ENCODE results near the gene TLE4. TPM values are rescaled to one million over a fixed set of nuclear protein-coding genes. Genes with fewer than 3 reads are reported as not detected.

The TLE4 gene
- polyA plus RNA-seq, 1 donor (not counting 4 experiments of a cell fraction or from before 2014, with no cell fraction given) = 14.7 TPM

DNA sequence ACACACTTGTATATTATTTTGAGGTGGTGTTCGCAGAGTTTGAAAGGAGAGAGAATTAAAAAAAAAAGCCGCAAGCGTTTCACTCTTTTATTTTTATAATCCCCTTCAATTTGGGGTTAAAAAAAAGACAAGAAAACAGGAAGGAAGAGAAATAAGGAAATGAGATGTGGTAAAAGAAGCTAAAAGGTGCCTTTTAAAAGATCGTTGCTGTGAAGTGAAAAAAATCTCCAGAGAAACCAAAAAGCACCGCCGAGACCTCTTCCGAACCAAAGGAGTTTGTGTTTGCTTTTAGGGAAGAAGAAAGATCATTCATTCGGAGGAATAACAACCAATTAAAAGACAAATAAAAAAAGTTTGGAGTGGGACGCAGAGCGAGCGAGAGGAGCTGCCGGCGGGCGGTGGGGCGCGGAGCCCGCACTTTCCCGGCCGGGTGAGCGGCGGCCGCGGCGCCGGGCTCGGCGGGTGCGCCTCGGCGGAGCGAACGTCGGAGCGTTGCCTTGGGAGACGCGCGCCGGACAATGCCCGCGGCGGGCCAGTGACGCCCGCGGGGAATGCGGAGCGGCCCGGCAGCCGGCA lies 355 bp downstream of the TLE4 start:
- dilution Hi-C loops (cut with MboI; ENCODE audit: extremely low pct_ligation_motif_present, low sequenced_read_pairs) = no loop called here

DNA sequence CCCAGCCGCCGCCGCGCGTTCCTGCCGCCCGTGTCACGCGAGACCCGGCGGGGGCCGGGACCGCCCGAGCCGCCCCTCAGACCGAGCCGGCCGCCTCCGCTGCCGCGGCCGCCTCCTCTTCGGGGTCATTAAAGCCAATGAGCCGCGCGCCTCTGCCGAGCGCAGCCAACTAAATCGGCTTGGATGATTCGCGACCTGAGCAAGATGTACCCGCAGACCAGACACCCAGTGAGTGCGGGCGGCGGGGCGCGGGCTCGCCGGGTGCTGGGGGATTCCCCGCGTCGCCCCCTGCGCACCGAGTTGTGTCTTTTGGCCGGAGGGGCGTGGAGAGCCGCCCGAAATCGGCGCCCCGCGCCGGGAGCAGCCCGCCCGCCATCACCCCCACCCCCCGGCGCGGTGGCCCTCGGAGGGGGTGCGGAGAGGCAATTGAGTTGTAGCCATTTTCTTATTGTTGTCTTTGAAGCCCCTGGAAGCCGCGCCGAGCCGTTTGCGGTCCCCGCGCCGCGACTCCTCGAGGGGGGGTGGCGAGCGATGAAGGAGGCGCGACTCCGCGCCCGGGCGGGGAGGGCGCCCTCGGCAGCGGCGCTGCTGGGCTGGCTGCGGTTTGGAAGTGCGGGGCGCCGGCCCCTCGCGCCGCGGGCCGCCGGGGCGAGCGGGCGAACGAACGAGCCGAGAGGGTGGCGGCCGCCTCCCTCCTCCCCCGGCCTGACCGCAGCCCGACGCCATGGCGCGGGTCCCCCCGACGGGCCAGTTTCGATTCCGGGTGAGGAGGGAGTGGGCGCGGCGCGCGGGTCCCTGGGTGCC lies 1.0 kb downstream of the TLE4 start:
- no peaks in the 10 kb centered on the region for H3K9me1 ChIP-seq (ENCODE audit: control insufficient read depth, extremely low read depth, insufficient read depth, low read length)
- dilution Hi-C loops (cut with MboI; ENCODE audit: extremely low pct_ligation_motif_present, low sequenced_read_pairs) = no loop called here
- peaks cover 16% of the 10 kb centered on the region for H3K4me1 ChIP-seq (ENCODE audit: control insufficient read depth, extremely low read depth, insufficient read depth, low read length)
- TF ChIP-seq CTCF (optimal IDR thresholded peaks at IDR 0.05 in 1 of 3, IDR thresholded peaks at IDR 0.05 in 1 of 3, conservative IDR thresholded peaks at IDR 0.05 in 1 of 3; ENCODE audit: extremely low read depth in 1 of 3, insufficient read depth in 2 of 3, low read length in 3 of 3) (peak in 1 of 3 experiments; percentile 42), EZH2 (IDR thresholded peaks at IDR 0.05; ENCODE audit: low read length) (no peak)
- no peak for DNase-seq (ENCODE audit: low read depth, low spot score)
- peak overlapping the region; percentile 81 to 96 (median 92) for H3K4me3 ChIP-seq (ENCODE audit: control insufficient read depth in 2 of 3, extremely low read depth in 1 of 3, insufficient read depth in 2 of 3, low read depth in 1 of 3, low read length in 3 of 3)
- H3K79me2 ChIP-seq (ENCODE audit: control insufficient read depth, insufficient read depth, low read length) = peaks cover 21% of the 10 kb centered on the region
- H3K4me2 ChIP-seq (ENCODE audit: control insufficient read depth, extremely low read depth, insufficient read depth, low read depth, low read length) = peak overlapping the region; percentile 97
- no peaks in the 10 kb centered on the region for H3K9me3 ChIP-seq (ENCODE audit: control insufficient read depth, low read depth, low read length)
- peak overlapping the region; percentile 94 for H3K27ac ChIP-seq (ENCODE audit: control insufficient read depth, insufficient read depth, low read length)
- H4K20me1 ChIP-seq (ENCODE audit: control insufficient read depth, extremely low read depth, insufficient read depth, low read length) = no peaks in the 10 kb centered on the region
- peak overlapping the region; percentile 85 for H3K9ac ChIP-seq (ENCODE audit: control insufficient read depth, extremely low read depth, insufficient read depth, low read length)
- H3K27me3 ChIP-seq (ENCODE audit: control insufficient read depth, extremely low read depth, insufficient read depth, low read length) = no peaks in the 10 kb centered on the region
- FAIRE-seq = no peak
- H3K36me3 ChIP-seq (ENCODE audit: control insufficient read depth in 2 of 2, extremely low read depth in 1 of 2, insufficient read depth in 2 of 2, low read length in 2 of 2) = no peaks in the 10 kb centered on the region
- H2AFZ ChIP-seq (ENCODE audit: control insufficient read depth, low read length) = peak overlapping the region; percentile 81

More for the DNA sequence above, 355 bp downstream of the TLE4 start:
- DNase-seq (ENCODE audit: low read depth, low spot score) (no peak), FAIRE-seq (no peak)
- Histone ChIP-seq H3K79me2 (ENCODE audit: control insufficient read depth, insufficient read depth, low read length) (peaks cover 21% of the 10 kb centered on the region), H3K4me2 (ENCODE audit: control insufficient read depth, extremely low read depth, insufficient read depth, low read depth, low read length) (peak overlapping the region; percentile 85), H2AFZ (ENCODE audit: control insufficient read depth, low read length) (peak overlapping the region; percentile 60), H3K9me3 (ENCODE audit: control insufficient read depth, low read depth, low read length) (no peaks in the 10 kb centered on the region), H3K4me3 (ENCODE audit: control insufficient read depth in 2 of 3, extremely low read depth in 1 of 3, insufficient read depth in 2 of 3, low read depth in 1 of 3, low read length in 3 of 3) (peak overlapping the region; percentile 81 to 96 (median 92)), H3K4me1 (ENCODE audit: control insufficient read depth, extremely low read depth, insufficient read depth, low read length) (peaks cover 16% of the 10 kb centered on the region), H3K9me1 (ENCODE audit: control insufficient read depth, extremely low read depth, insufficient read depth, low read length) (no peaks in the 10 kb centered on the region), H3K9ac (ENCODE audit: control insufficient read depth, extremely low read depth, insufficient read depth, low read length) (peak overlapping the region; percentile 85), H3K36me3 (ENCODE audit: control insufficient read depth in 2 of 2, extremely low read depth in 1 of 2, insufficient read depth in 2 of 2, low read length in 2 of 2) (no peaks in the 10 kb centered on the region), H4K20me1 (ENCODE audit: control insufficient read depth, extremely low read depth, insufficient read depth, low read length) (no peaks in the 10 kb centered on the region), H3K27me3 (ENCODE audit: control insufficient read depth, extremely low read depth, insufficient read depth, low read length) (no peaks in the 10 kb centered on the region), H3K27ac (ENCODE audit: control insufficient read depth, insufficient read depth, low read length) (peak overlapping the region; percentile 94)
- TF ChIP-seq EZH2 (IDR thresholded peaks at IDR 0.05; ENCODE audit: low read length) = no peak

Measured in keratinocyte (primary cell).